ENCODE measurements around the gene KY.

- TF ChIP-seq POLR2AphosphoS5 (IDR thresholded peaks at IDR 0.05; ENCODE audit: low read depth, low read length) (no peak), REST (IDR thresholded peaks at IDR 0.05; ENCODE audit: insufficient read depth in 1 of 2, low read depth in 2 of 2, low read length in 2 of 2) (no peak)
Observed at GRCh38 chr3:134681522-134681900, 30.7 kb upstream of the KY start.
